SK-N-SH treated with all-trans-retinoic acid at 6 μM for 48 hours (cell line): ENCODE measurements around the gene MAML3.

Experiments used
- ATAC-seq: fragments of 200-7000 bp; cut with Tn5 transposase; 3 replicates; pipeline ENCODE4 v1.9.1; 2020; ENCODE audit warnings: mild to moderate bottlenecking, moderate library complexity
- ARNTL ChIP-seq: fragments of 450-650 bp; formaldehyde crosslinking; IDR thresholded peaks from 2 replicates; pipeline ENCODE4 v1.5.0; 2020; ENCODE audit warnings: low read depth, mild to moderate bottlenecking, moderate library complexity, borderline replicate concordance
- BACH2 ChIP-seq: fragments of 250-450 bp; sonication (Bioruptor Pico); IDR thresholded peaks from 2 replicates; pipeline ENCODE4 v1.9.0; 2021; ENCODE audit warnings: mild to moderate bottlenecking, borderline replicate concordance
- CSDC2 ChIP-seq: fragments of 250-450 bp; sonication (Bioruptor Pico); IDR thresholded peaks from 2 replicates; pipeline ENCODE4 v1.5.0; 2020; ENCODE audit warnings: mild to moderate bottlenecking, moderate library complexity
- ESRRG ChIP-seq: fragments of 250-450 bp; sonication (Bioruptor Pico); IDR thresholded peaks from 2 replicates; pipeline ENCODE4 v1.6.1; 2021; ENCODE audit warnings: mild to moderate bottlenecking
- GLIS3 ChIP-seq: fragments of 250-450 bp; sonication (Bioruptor Pico); IDR thresholded peaks from 2 replicates; pipeline ENCODE4 v1.5.0; 2020; ENCODE audit warnings: mild to moderate bottlenecking, moderate library complexity
- OSR1 ChIP-seq: fragments of 250-450 bp; sonication (Bioruptor Pico); IDR thresholded peaks from 2 replicates; pipeline ENCODE4 v1.8.0; 2022; ENCODE audit warnings: moderate library complexity, mild to moderate bottlenecking, inconsistent platforms
- PPARA ChIP-seq: fragments of 250-450 bp; sonication (Bioruptor Pico); IDR thresholded peaks from 2 replicates; pipeline ENCODE4 v1.5.0; 2020; ENCODE audit warnings: mild to moderate bottlenecking, borderline replicate concordance
- RARB ChIP-seq: fragments of 250-450 bp; sonication (Bioruptor Pico); IDR thresholded peaks from 2 replicates; pipeline ENCODE4 v1.8.0; 2021; ENCODE audit warnings: mild to moderate bottlenecking, moderate library complexity
- SNAI2 ChIP-seq: fragments of 250-450 bp; sonication (Bioruptor Pico); IDR thresholded peaks from 2 replicates; pipeline ENCODE4 v1.5.0; 2020; ENCODE audit warnings: mild to moderate bottlenecking, moderate library complexity
- TOX ChIP-seq: fragments of 250-450 bp; sonication (Bioruptor Pico); IDR thresholded peaks from 2 replicates; pipeline ENCODE4 v1.8.0; 2021; ENCODE audit warnings: mild to moderate bottlenecking, moderate library complexity, borderline replicate concordance
- ZC3H10 ChIP-seq: fragments of 250-450 bp; sonication (Bioruptor Pico); IDR thresholded peaks from 2 replicates; pipeline ENCODE4 v1.5.1; 2021; ENCODE audit warnings: mild to moderate bottlenecking, moderate library complexity
- ZFP3 ChIP-seq: fragments of 250-450 bp; sonication (Bioruptor Pico); IDR thresholded peaks from 2 replicates; pipeline ENCODE4 v1.5.0; 2020; ENCODE audit warnings: mild to moderate bottlenecking, moderate library complexity
- ZFP30 ChIP-seq: fragments of 450-650 bp; formaldehyde crosslinking; IDR thresholded peaks from 2 replicates; pipeline ENCODE4 v1.5.0; 2022; ENCODE audit warnings: mild to moderate bottlenecking, moderate library complexity
- ZNF565 ChIP-seq: fragments of 450-650 bp; formaldehyde crosslinking; conservative IDR thresholded peaks from 2 replicates; pipeline ENCODE4 v1.5.0; 2020; ENCODE audit warnings: low read depth, mild to moderate bottlenecking, moderate library complexity
- ZNF70 ChIP-seq: fragments of 450-650 bp; formaldehyde crosslinking; IDR thresholded peaks from 2 replicates; pipeline ENCODE4 v1.5.0; 2020; ENCODE audit warnings: mild to moderate bottlenecking, moderate library complexity
- ZNF8 ChIP-seq: fragments of 450-650 bp; formaldehyde crosslinking; IDR thresholded peaks from 2 replicates; pipeline ENCODE4 v1.5.0; 2020; ENCODE audit warnings: mild to moderate bottlenecking, moderate library complexity
- TF ChIP-seq, protein P1 (sequence below): fragments of 250-450 bp; sonication (Bioruptor Pico); IDR thresholded peaks from 2 replicates; pipeline ENCODE4 v1.5.0; 2020; ENCODE audit warnings: mild to moderate bottlenecking, moderate library complexity
- TF ChIP-seq, protein P2 (sequence below): fragments of 250-450 bp; sonication (Bioruptor Pico); IDR thresholded peaks from 2 replicates; pipeline ENCODE4 v1.8.0; 2020; ENCODE audit warnings: mild to moderate bottlenecking, moderate library complexity, borderline replicate concordance
- TF ChIP-seq, protein P3 (sequence below): fragments of 250-450 bp; sonication (Bioruptor Pico); IDR thresholded peaks from 2 replicates; pipeline ENCODE4 v1.8.0; 2021; ENCODE audit warnings: low read depth, mild to moderate bottlenecking, moderate library complexity, borderline replicate concordance
- TF ChIP-seq, protein P4 (sequence below): fragments of 250-450 bp; sonication (Bioruptor Pico); IDR thresholded peaks from 2 replicates; pipeline ENCODE4 v1.5.1; 2020; ENCODE audit warnings: low read depth, mild to moderate bottlenecking, moderate library complexity
- TF ChIP-seq, protein P5 (sequence below): fragments of 250-450 bp; sonication (Bioruptor Pico); IDR thresholded peaks from 2 replicates; pipeline ENCODE4 v1.5.1; 2021; ENCODE audit warnings: mild to moderate bottlenecking, moderate library complexity

The MAML3 gene

DNA sequence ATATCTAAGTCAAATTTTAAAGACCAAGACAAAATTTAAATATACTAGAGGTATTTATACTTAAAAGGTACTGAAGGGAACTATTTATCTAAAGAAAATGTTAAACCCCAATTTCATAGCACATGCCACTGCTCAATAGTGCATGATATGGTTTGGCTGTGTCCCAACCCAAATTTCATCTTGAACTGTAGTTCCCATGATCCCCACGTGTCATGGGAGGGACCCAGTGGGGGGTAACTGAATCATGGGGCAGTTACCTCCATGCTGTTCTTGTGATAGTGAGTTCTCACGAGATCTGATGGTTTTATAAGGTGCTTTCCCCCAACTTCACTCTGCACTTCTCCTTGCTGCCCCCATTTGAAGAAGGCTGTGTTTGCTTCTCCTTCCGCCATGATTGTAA lies 32.3 kb downstream of the MAML3 start:
- ATAC-seq, result no peak
- no peak for TF ChIP-seq GLIS3
- TF ChIP-seq, protein P1, sequence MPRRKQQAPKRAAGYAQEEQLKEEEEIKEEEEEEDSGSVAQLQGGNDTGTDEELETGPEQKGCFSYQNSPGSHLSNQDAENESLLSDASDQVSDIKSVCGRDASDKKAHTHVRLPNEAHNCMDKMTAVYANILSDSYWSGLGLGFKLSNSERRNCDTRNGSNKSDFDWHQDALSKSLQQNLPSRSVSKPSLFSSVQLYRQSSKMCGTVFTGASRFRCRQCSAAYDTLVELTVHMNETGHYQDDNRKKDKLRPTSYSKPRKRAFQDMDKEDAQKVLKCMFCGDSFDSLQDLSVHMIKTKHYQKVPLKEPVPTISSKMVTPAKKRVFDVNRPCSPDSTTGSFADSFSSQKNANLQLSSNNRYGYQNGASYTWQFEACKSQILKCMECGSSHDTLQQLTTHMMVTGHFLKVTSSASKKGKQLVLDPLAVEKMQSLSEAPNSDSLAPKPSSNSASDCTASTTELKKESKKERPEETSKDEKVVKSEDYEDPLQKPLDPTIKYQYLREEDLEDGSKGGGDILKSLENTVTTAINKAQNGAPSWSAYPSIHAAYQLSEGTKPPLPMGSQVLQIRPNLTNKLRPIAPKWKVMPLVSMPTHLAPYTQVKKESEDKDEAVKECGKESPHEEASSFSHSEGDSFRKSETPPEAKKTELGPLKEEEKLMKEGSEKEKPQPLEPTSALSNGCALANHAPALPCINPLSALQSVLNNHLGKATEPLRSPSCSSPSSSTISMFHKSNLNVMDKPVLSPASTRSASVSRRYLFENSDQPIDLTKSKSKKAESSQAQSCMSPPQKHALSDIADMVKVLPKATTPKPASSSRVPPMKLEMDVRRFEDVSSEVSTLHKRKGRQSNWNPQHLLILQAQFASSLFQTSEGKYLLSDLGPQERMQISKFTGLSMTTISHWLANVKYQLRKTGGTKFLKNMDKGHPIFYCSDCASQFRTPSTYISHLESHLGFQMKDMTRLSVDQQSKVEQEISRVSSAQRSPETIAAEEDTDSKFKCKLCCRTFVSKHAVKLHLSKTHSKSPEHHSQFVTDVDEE (CRISPR knock-in tag), result no peak
- no peak for TF ChIP-seq TOX (CRISPR knock-in tag)
- TF ChIP-seq ZNF565 (CRISPR knock-in tag), result no peak
- no peak for TF ChIP-seq OSR1 (CRISPR knock-in tag)
- TF ChIP-seq BACH2 (CRISPR knock-in tag), result no peak
- no peak for TF ChIP-seq CSDC2 (CRISPR knock-in tag)
- no peak for TF ChIP-seq RARB (CRISPR knock-in tag)
- no peak for TF ChIP-seq PPARA
- TF ChIP-seq, protein P2, sequence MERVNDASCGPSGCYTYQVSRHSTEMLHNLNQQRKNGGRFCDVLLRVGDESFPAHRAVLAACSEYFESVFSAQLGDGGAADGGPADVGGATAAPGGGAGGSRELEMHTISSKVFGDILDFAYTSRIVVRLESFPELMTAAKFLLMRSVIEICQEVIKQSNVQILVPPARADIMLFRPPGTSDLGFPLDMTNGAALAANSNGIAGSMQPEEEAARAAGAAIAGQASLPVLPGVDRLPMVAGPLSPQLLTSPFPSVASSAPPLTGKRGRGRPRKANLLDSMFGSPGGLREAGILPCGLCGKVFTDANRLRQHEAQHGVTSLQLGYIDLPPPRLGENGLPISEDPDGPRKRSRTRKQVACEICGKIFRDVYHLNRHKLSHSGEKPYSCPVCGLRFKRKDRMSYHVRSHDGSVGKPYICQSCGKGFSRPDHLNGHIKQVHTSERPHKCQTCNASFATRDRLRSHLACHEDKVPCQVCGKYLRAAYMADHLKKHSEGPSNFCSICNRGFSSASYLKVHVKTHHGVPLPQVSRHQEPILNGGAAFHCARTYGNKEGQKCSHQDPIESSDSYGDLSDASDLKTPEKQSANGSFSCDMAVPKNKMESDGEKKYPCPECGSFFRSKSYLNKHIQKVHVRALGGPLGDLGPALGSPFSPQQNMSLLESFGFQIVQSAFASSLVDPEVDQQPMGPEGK (CRISPR knock-in tag), result no peak
- no peak for TF ChIP-seq ESRRG (CRISPR knock-in tag)
- TF ChIP-seq, protein P3, sequence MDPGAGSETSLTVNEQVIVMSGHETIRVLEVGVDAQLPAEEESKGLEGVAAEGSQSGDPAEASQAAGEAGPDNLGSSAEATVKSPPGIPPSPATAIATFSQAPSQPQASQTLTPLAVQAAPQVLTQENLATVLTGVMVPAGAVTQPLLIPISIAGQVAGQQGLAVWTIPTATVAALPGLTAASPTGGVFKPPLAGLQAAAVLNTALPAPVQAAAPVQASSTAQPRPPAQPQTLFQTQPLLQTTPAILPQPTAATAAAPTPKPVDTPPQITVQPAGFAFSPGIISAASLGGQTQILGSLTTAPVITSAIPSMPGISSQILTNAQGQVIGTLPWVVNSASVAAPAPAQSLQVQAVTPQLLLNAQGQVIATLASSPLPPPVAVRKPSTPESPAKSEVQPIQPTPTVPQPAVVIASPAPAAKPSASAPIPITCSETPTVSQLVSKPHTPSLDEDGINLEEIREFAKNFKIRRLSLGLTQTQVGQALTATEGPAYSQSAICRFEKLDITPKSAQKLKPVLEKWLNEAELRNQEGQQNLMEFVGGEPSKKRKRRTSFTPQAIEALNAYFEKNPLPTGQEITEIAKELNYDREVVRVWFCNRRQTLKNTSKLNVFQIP (CRISPR knock-in tag), result no peak
- no peak for TF ChIP-seq SNAI2 (CRISPR knock-in tag)
- no peak for TF ChIP-seq ZC3H10

DNA sequence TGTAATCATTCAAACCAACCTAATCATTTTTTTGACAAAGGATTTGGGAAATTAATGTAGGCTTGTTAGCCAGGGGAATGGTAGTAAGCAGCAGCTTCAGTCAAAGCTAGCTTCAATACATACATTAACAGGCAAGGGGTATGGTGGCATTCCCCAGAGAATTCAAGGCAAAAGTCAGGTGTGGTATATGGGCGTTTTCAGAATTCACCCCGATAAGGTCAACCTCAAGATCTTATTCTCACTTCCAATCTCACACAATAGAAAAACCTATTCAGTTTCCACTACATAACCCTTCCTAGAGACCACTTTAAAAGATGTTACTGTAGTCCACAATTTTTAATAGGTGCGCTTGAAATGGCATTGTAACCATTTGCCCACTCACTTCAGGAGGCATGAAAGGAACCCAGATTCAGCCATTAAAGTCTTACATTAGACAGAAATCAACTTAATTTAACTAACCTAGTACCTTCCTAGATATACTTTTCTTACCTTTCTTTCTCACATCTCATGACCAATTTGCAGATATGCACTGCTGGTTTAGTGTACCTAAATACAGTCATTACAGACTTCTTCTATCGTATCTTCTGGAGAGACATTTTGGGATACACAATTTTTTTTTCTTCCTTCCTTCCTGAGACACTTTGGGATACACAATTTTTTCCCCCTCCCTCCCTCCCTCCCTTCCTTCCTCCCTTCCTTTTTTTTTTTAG lies 34.9 kb downstream of the MAML3 start:
- TF ChIP-seq ZNF565 (CRISPR knock-in tag), result no peak
- no peak for TF ChIP-seq BACH2 (CRISPR knock-in tag)
- TF ChIP-seq ZNF8 (CRISPR knock-in tag), result no peak
- TF ChIP-seq ZNF70 (CRISPR knock-in tag), result no peak
- TF ChIP-seq, all 23 proteins: peak for 0
- ATAC-seq, result no peak

DNA sequence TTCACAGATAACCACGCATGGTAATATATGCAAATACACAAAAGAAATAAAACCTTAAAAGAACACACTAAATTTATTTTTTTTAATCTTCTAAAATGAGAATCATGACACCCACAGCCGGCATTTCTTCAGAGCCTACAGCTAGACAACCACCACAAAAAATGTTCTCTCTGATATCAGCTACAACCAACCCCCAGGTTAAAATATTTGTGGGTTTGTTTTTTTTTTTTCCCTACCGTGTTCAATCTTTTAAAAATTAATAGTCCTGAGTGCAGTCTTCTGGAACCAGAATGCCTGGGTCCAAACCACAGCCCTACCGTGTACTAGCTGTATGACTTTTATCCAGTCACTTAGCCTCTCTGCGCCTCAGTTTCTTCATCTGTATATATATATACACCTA lies 36.0 kb downstream of the MAML3 start:
- ATAC-seq, result no peak
- no peak for TF ChIP-seq BACH2 (CRISPR knock-in tag)
- TF ChIP-seq, protein P3 (CRISPR knock-in tag), result no peak
- TF ChIP-seq, protein P4, sequence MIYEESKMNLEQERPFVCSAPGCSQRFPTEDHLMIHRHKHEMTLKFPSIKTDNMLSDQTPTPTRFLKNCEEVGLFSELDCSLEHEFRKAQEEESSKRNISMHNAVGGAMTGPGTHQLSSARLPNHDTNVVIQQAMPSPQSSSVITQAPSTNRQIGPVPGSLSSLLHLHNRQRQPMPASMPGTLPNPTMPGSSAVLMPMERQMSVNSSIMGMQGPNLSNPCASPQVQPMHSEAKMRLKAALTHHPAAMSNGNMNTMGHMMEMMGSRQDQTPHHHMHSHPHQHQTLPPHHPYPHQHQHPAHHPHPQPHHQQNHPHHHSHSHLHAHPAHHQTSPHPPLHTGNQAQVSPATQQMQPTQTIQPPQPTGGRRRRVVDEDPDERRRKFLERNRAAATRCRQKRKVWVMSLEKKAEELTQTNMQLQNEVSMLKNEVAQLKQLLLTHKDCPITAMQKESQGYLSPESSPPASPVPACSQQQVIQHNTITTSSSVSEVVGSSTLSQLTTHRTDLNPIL (CRISPR knock-in tag), result no peak
- TF ChIP-seq ZFP30, result no peak
- no peak for TF ChIP-seq OSR1 (CRISPR knock-in tag)
- TF ChIP-seq SNAI2 (CRISPR knock-in tag), result no peak
- no peak for TF ChIP-seq ZNF8 (CRISPR knock-in tag)
- TF ChIP-seq TOX (CRISPR knock-in tag), result no peak
- TF ChIP-seq, protein P1 (CRISPR knock-in tag), result no peak
- no peak for TF ChIP-seq CSDC2 (CRISPR knock-in tag)
- no peak for TF ChIP-seq ZC3H10
- TF ChIP-seq, protein P5, sequence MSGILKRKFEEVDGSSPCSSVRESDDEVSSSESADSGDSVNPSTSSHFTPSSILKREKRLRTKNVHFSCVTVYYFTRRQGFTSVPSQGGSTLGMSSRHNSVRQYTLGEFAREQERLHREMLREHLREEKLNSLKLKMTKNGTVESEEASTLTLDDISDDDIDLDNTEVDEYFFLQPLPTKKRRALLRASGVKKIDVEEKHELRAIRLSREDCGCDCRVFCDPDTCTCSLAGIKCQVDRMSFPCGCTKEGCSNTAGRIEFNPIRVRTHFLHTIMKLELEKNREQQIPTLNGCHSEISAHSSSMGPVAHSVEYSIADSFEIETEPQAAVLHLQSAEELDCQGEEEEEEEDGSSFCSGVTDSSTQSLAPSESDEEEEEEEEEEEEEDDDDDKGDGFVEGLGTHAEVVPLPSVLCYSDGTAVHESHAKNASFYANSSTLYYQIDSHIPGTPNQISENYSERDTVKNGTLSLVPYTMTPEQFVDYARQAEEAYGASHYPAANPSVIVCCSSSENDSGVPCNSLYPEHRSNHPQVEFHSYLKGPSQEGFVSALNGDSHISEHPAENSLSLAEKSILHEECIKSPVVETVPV, result no peak
- TF ChIP-seq PPARA, result no peak
- TF ChIP-seq ARNTL, result no peak
- no peak for TF ChIP-seq ZFP3 (CRISPR knock-in tag)
